ENCODE measurements around the gene PELI1. TPM values are rescaled to one million over a fixed set of nuclear protein-coding genes. Genes with fewer than 3 reads are reported as not detected.
A peak's percentile ranks its signal among the peaks of the same experiment; 100 is the strongest.
"Not testable (repeated sequence)": the region's sequence is repeated elsewhere in the genome, so short reads cannot be mapped to it uniquely, and the experiment has no call there.

Gene PELI1
- total RNA-seq, 1 experiment from 2014 or later: 61.0 TPM

DNA sequence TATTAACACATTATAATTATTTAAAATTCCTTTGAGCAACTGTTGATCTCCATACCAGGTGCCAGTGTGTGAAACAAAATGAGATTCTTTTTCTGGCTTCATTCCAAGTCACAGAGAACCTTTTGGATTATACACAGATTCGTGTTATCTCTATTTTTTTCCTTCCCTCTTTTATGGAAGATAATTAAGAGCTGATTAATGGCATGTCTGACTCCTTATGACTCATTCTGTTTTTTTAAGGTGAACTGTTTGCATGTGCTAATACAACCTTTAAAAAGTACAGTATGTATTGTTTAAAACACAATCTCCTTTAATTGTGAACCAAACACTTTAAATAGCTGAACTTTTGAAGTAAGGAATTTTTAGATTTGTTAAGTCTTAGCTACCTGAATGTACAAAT lies 39.3 kb downstream of the PELI1 start:
- no peak overlapping the region for H2AFZ ChIP-seq (ENCODE audit: low read length)
- no peaks in the 10 kb centered on the region for H4K20me1 ChIP-seq (ENCODE audit: control insufficient read depth, insufficient read depth, insufficient read length)
- no peak overlapping the region for H3K14ac ChIP-seq (ENCODE audit: insufficient read depth, low read length)
- no peak overlapping the region for H3K23ac ChIP-seq (ENCODE audit: insufficient read length, low read depth, low read length)
- Mint-ChIP-seq H3K27me3 (ENCODE audit: low read depth) (no peaks in the 10 kb centered on the region), H3K9me3 (no peaks in the 10 kb centered on the region), H3K27ac (no peak overlapping the region), H3K36me3 (ENCODE audit: insufficient read depth in 1 of 3, low read depth in 3 of 3) (peaks cover 19 to 54% (median 37%) of the 10 kb centered on the region in 3 experiments), H3K4me1 (peaks cover 0 to 5% of the 10 kb centered on the region in 2 experiments; a peak in 1 of 4 replicates), H3K4me3 (no peak overlapping the region)
- H3T11ph ChIP-seq (ENCODE audit: low read length): no peak overlapping the region
- H3K27ac ChIP-seq (ENCODE audit: insufficient read length, low read depth, low read length): no peak overlapping the region
- peaks cover 6% of the 10 kb centered on the region for H3K79me1 ChIP-seq (ENCODE audit: insufficient read depth, low read depth, low read length, poor library complexity, severe bottlenecking)
- H3K9ac ChIP-seq (ENCODE audit: extremely low read depth, insufficient read length, low read length): no peak overlapping the region
- H3K23me2 ChIP-seq (ENCODE audit: insufficient read length, low read depth, low read length, poor library complexity, severe bottlenecking): no peaks in the 10 kb centered on the region
- H3K56ac ChIP-seq (ENCODE audit: insufficient read length, low read depth, low read length): no peak overlapping the region
- no peak overlapping the region for H2BK5ac ChIP-seq (ENCODE audit: insufficient read length, low read length)
- WGBS (ENCODE audit: extremely low coverage, insufficient read length, low lambda C conversion rate): no CpG with 5 or more reads among the region's 1 CpG
- no peak overlapping the region for H2AK5ac ChIP-seq (ENCODE audit: insufficient read length, low read length)
- TF ChIP-seq, protein P1, sequence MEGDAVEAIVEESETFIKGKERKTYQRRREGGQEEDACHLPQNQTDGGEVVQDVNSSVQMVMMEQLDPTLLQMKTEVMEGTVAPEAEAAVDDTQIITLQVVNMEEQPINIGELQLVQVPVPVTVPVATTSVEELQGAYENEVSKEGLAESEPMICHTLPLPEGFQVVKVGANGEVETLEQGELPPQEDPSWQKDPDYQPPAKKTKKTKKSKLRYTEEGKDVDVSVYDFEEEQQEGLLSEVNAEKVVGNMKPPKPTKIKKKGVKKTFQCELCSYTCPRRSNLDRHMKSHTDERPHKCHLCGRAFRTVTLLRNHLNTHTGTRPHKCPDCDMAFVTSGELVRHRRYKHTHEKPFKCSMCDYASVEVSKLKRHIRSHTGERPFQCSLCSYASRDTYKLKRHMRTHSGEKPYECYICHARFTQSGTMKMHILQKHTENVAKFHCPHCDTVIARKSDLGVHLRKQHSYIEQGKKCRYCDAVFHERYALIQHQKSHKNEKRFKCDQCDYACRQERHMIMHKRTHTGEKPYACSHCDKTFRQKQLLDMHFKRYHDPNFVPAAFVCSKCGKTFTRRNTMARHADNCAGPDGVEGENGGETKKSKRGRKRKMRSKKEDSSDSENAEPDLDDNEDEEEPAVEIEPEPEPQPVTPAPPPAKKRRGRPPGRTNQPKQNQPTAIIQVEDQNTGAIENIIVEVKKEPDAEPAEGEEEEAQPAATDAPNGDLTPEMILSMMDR (conservative IDR thresholded peaks at IDR 0.05): no peak
- H3K79me2 ChIP-seq (ENCODE audit: insufficient read depth, low read length): 0 out of 2 replicates have a peak, but pooled peaks cover 3% of the 10 kb centered on the region
- no peak overlapping the region for H3K4ac ChIP-seq (ENCODE audit: low read depth, low read length)
- H2BK15ac ChIP-seq (ENCODE audit: low read depth, low read length): no peak overlapping the region
- no peak overlapping the region for H3K18ac ChIP-seq (ENCODE audit: insufficient read length, low read depth, low read length)
- no peak overlapping the region for H2BK120ac ChIP-seq (ENCODE audit: low read depth, low read length, poor library complexity, severe bottlenecking)
- H2BK12ac ChIP-seq (ENCODE audit: insufficient read length, low read depth, low read length): no peak overlapping the region
- no peak overlapping the region for H2BK20ac ChIP-seq (ENCODE audit: low read depth, low read length, poor library complexity, severe bottlenecking)
- H3K27me3 ChIP-seq (ENCODE audit: insufficient read depth, low read length): no peaks in the 10 kb centered on the region
- H4K8ac ChIP-seq (replicated peaks; ENCODE audit: insufficient read length, low read depth, low read length): no peak overlapping the region
- no peak overlapping the region for H4K91ac ChIP-seq (ENCODE audit: insufficient read length, low read depth, low read length)
- H4K5ac ChIP-seq (ENCODE audit: insufficient read length, low read depth, low read length): no peak overlapping the region
- no peak overlapping the region for H3K4me2 ChIP-seq (ENCODE audit: insufficient read depth, insufficient read length, low read length)
- H3K4me1 ChIP-seq (ENCODE audit: insufficient read depth, low read length): no peaks in the 10 kb centered on the region
- DNase-seq: no peak
- no peaks in the 10 kb centered on the region for H3K9me3 ChIP-seq (ENCODE audit: control insufficient read depth, low read depth, low read length)

DNA sequence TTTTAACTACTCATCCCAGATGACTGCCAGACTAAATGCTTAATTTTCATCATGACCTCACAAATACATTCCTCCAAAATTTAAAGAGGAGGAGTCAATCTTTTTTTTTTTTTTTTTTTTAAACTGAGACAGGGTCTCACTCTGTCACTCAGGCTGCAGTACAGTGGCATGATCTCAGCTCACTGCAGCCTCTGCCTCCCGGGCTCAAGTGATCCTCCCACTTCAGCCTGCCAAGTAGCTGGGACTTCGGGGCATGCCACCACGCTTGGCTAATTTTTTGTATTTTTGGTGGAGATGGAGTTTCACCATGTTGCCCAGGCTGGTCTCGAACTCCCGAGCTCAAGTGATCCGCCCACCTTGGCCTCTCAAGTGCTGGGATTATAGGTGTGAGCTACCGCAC lies 41.5 kb downstream of the PELI1 start:
- H3T11ph ChIP-seq (ENCODE audit: low read length); DNase-seq; H4K20me1 ChIP-seq (ENCODE audit: control insufficient read depth, insufficient read depth, insufficient read length); H3K4me1 Mint-ChIP-seq; H3K4me1 ChIP-seq (ENCODE audit: insufficient read depth, low read length); H2BK5ac ChIP-seq (ENCODE audit: insufficient read length, low read length); H4K5ac ChIP-seq (ENCODE audit: insufficient read length, low read depth, low read length); H2AK5ac ChIP-seq (ENCODE audit: insufficient read length, low read length); H4K8ac ChIP-seq (replicated peaks; ENCODE audit: insufficient read length, low read depth, low read length); H3K9me3 Mint-ChIP-seq; H3K79me2 ChIP-seq (ENCODE audit: insufficient read depth, low read length); H3K27ac ChIP-seq (ENCODE audit: insufficient read length, low read depth, low read length); H3K4me3 Mint-ChIP-seq; H3K79me1 ChIP-seq (ENCODE audit: insufficient read depth, low read depth, low read length, poor library complexity, severe bottlenecking); H4K91ac ChIP-seq (ENCODE audit: insufficient read length, low read depth, low read length); H3K23me2 ChIP-seq (ENCODE audit: insufficient read length, low read depth, low read length, poor library complexity, severe bottlenecking); H2AFZ ChIP-seq (ENCODE audit: low read length); H3K14ac ChIP-seq (ENCODE audit: insufficient read depth, low read length); H2BK120ac ChIP-seq (ENCODE audit: low read depth, low read length, poor library complexity, severe bottlenecking); H2BK15ac ChIP-seq (ENCODE audit: low read depth, low read length); H3K27me3 ChIP-seq (ENCODE audit: insufficient read depth, low read length); H3K56ac ChIP-seq (ENCODE audit: insufficient read length, low read depth, low read length); H3K4ac ChIP-seq (ENCODE audit: low read depth, low read length); H3K23ac ChIP-seq (ENCODE audit: insufficient read length, low read depth, low read length); H3K9ac ChIP-seq (ENCODE audit: extremely low read depth, insufficient read length, low read length); H2BK12ac ChIP-seq (ENCODE audit: insufficient read length, low read depth, low read length); H3K27me3 Mint-ChIP-seq (ENCODE audit: low read depth); H2BK20ac ChIP-seq (ENCODE audit: low read depth, low read length, poor library complexity, severe bottlenecking); H3K4me2 ChIP-seq (ENCODE audit: insufficient read depth, insufficient read length, low read length); H3K18ac ChIP-seq (ENCODE audit: insufficient read length, low read depth, low read length); H3K9me3 ChIP-seq (ENCODE audit: control insufficient read depth, low read depth, low read length): not testable (repeated sequence)
- Mint-ChIP-seq H3K27ac (peak overlapping the region in 1 of 3 experiments; percentile 44; a peak in 2 of 7 replicates), H3K36me3 (ENCODE audit: insufficient read depth in 1 of 3, low read depth in 3 of 3) (peaks cover 28 to 67% (median 48%) of the 10 kb centered on the region in 3 experiments)
- WGBS (ENCODE audit: extremely low coverage, insufficient read length, low lambda C conversion rate): no CpG with 5 or more reads among the region's 7 CpGs

Data from H9 (cell line).